ENCODE results near the gene BUD13. TPM values are rescaled to one million over a fixed set of nuclear protein-coding genes. Genes with fewer than 3 reads are reported as not detected.
A peak's percentile ranks its signal among the peaks of the same experiment; 100 is the strongest.

The BUD13 gene
- total and polyA plus RNA-seq, 2 experiments from 2014 or later: 17.0 to 24.8 TPM

- DNase-seq (ENCODE audit: low spot score) (no peak), ATAC-seq (no peak)
- Mint-ChIP-seq H3K4me3 (no peak overlapping the region), H3K9me3 (no peaks in the 10 kb centered on the region), H3K27me3 (ENCODE audit: insufficient read depth, low read depth, poor library complexity) (peaks cover 13% of the 10 kb centered on the region), H3K36me3 (ENCODE audit: low read depth) (no peaks in the 10 kb centered on the region; the same call in 2 of the 3 replicates), H3K27ac (no peak overlapping the region), H3K4me1 (peaks cover 38% of the 10 kb centered on the region)
- H2AFZ ChIP-seq: no peak overlapping the region; the same call in 1 of the 2 replicates
- TF ChIP-seq ZNF331 (CRISPR knock-in tag; IDR thresholded peaks at IDR 0.05; ENCODE audit: low read depth) (no peak), JUNB (IDR thresholded peaks at IDR 0.05; ENCODE audit: unreplicated experiment) (no peak), ZNF462 (CRISPR knock-in tag; IDR thresholded peaks at IDR 0.05) (no peak), CREB1 (CRISPR knock-in tag; IDR thresholded peaks at IDR 0.05; ENCODE audit: low read depth) (no peak), CTCF (conservative IDR thresholded peaks at IDR 0.05; ENCODE audit: low read depth in 2 of 2) (no peak), ETS1 (IDR thresholded peaks at IDR 0.05) (no peak), POLR2AphosphoS5 (IDR thresholded peaks at IDR 0.05; ENCODE audit: low read depth) (no peak), EZH2phosphoT487 (IDR thresholded peaks at IDR 0.05; ENCODE audit: unreplicated experiment) (no peak), REST (IDR thresholded peaks at IDR 0.05; ENCODE audit: unreplicated experiment) (no peak), NANOG (IDR thresholded peaks at IDR 0.05; ENCODE audit: borderline replicate concordance) (no peak), EZH2 (IDR thresholded peaks at IDR 0.05; ENCODE audit: low read depth, unreplicated experiment) (no peak)
- no peak overlapping the region for H3K4me3 ChIP-seq
- H3F3A ChIP-seq (replicated peaks; ENCODE audit: low read depth): 0 out of 2 replicates have a peak, but pooled peaks cover 3% of the 10 kb centered on the region
- no peaks in the 10 kb centered on the region for H3K36me3 ChIP-seq (ENCODE audit: insufficient read depth)
- no peak overlapping the region for H3K27ac ChIP-seq (ENCODE audit: low read depth)
- peak overlapping the region; percentile 78; the same call in 1 of the 2 replicates for H3K4me2 ChIP-seq
- H4K20me1 ChIP-seq (replicated peaks; ENCODE audit: insufficient read depth): no peaks in the 10 kb centered on the region
- H3K79me2 ChIP-seq (replicated peaks; ENCODE audit: insufficient read depth): no peaks in the 10 kb centered on the region
- peaks cover 37% of the 10 kb centered on the region for H3K27me3 ChIP-seq (ENCODE audit: insufficient read depth)
- peaks cover 31% of the 10 kb centered on the region for H3K4me1 ChIP-seq (ENCODE audit: insufficient read depth)
- H3K9me2 ChIP-seq (ENCODE audit: insufficient read depth): 0 out of 2 replicates have a peak, but pooled peaks cover 3% of the 10 kb centered on the region
Measured at GRCh38 chr11:116710762-116711161, 62.0 kb downstream of the BUD13 start.
